H1 (cell line): ENCODE results near the gene ENO3. TPM values are rescaled to one million over a fixed set of nuclear protein-coding genes. Genes with fewer than 3 reads are reported as not detected.

Experiments
- BACH1 ChIP-seq: IDR thresholded peaks from 2 replicates; pipeline ENCODE4 v1.6.1; 2012; ENCODE audit warnings: low read length, improper control_type of control experiment
- BCL11A ChIP-seq, 2 experiments: IDR thresholded peaks; one replicate each; pipeline ENCODE4 v1.6.1; 2011; ENCODE audit warnings: low read depth in 2 of 2, low read length in 2 of 2, mild to moderate bottlenecking in 2 of 2
- CREB1 ChIP-seq: IDR thresholded peaks from 2 replicates; pipeline ENCODE4 v1.6.1; 2012; ENCODE audit warnings: inconsistent platforms
- CTBP2 ChIP-seq: IDR thresholded peaks from 2 replicates; pipeline ENCODE4 v1.7.0; 2011; ENCODE audit warnings: borderline replicate concordance, mild to moderate bottlenecking, moderate library complexity, mixed read lengths, low read length; ENCODE audit not compliant: insufficient read depth, insufficient read length
- E2F6 ChIP-seq: IDR thresholded peaks from 2 replicates; pipeline ENCODE4 v1.6.1; 2012; ENCODE audit warnings: inconsistent platforms
- EP300 ChIP-seq, 2 experiments: IDR thresholded peaks; 1 replicate in 1 of 2; 2 replicates in 1 of 2; pipeline ENCODE4 v1.6.1; 2011 to 2012; ENCODE audit warnings: low read depth in 2 of 2, low read length in 2 of 2, mild to moderate bottlenecking in 2 of 2, borderline replicate concordance in 1 of 2, inconsistent platforms in 1 of 2, moderate library complexity in 1 of 2
- HDAC2 ChIP-seq, 2 experiments: fragments of 300-600 bp in 1 of 2; sonication (generic) in 1 of 2; IDR thresholded peaks; 2 replicates each; pipeline ENCODE4 v1.6.1; 2011 to 2012; ENCODE audit warnings: low read depth in 2 of 2, low read length in 2 of 2, mild to moderate bottlenecking in 2 of 2, moderate library complexity in 2 of 2, borderline replicate concordance in 1 of 2, inconsistent platforms in 1 of 2
- JUND ChIP-seq: IDR thresholded peaks from 2 replicates; pipeline ENCODE4 v1.6.1; 2011; ENCODE audit warnings: mild to moderate bottlenecking, improper control_type of control experiment, low read length
- KDM1A ChIP-seq: fragments of 200-600, 300-600 bp; sonication (generic); IDR thresholded peaks from 2 replicates; pipeline ENCODE4 v1.7.1; 2016; ENCODE audit warnings: mild to moderate bottlenecking, low read length, borderline replicate concordance
- KDM5A ChIP-seq: fragments of 200-600 bp; IDR thresholded peaks from 2 replicates; pipeline ENCODE4 v1.7.1; 2012; ENCODE audit warnings: mild to moderate bottlenecking, low read length, inconsistent platforms, mixed read lengths
- MAFK ChIP-seq: IDR thresholded peaks from 2 replicates; pipeline ENCODE4 v1.6.1; 2012; ENCODE audit warnings: low read depth, mild to moderate bottlenecking, improper control_type of control experiment, low read length
- POU5F1 ChIP-seq: IDR thresholded peaks from 2 replicates; pipeline ENCODE4 v1.6.1; 2011; ENCODE audit warnings: low read depth, mild to moderate bottlenecking, low read length, moderate library complexity
- RBBP5 ChIP-seq: IDR thresholded peaks from 2 replicates; pipeline ENCODE4 v1.7.1; 2012; ENCODE audit warnings: low read depth, mild to moderate bottlenecking, inconsistent platforms, low read length, moderate library complexity, borderline replicate concordance
- RFX5 ChIP-seq: IDR thresholded peaks from 2 replicates; pipeline ENCODE4 v1.6.1; 2011; ENCODE audit warnings: low read depth, low read length, improper control_type of control experiment, borderline replicate concordance
- SAP30 ChIP-seq: fragments of 300-600 bp; sonication (generic); IDR thresholded peaks from 2 replicates; pipeline ENCODE4 v1.7.1; 2012; ENCODE audit warnings: low read length, moderate library complexity, mild to moderate bottlenecking, inconsistent platforms; ENCODE audit not compliant: insufficient read depth, insufficient replicate concordance
- SIN3A ChIP-seq, 2 experiments: IDR thresholded peaks in 1 of 2; conservative IDR thresholded peaks in 1 of 2; 2 replicates each; pipeline ENCODE4 v1.6.1; 2011 to 2012; ENCODE audit warnings: low read length in 2 of 2, improper control_type of control experiment in 1 of 2, low read depth in 1 of 2, mild to moderate bottlenecking in 1 of 2
- SIRT6 ChIP-seq: IDR thresholded peaks from one replicate; pipeline ENCODE4 v1.7.1; 2012; ENCODE audit warnings: low read length, inconsistent platforms
- SP2 ChIP-seq: IDR thresholded peaks from 2 replicates; pipeline ENCODE4 v1.6.1; 2012; ENCODE audit warnings: mild to moderate bottlenecking, low read length, inconsistent platforms
- SP4 ChIP-seq: IDR thresholded peaks from 2 replicates; pipeline ENCODE4 v1.6.1; 2012; ENCODE audit warnings: low read length, inconsistent platforms
- SRF ChIP-seq: IDR thresholded peaks from 2 replicates; pipeline ENCODE4 v1.6.1; 2011; ENCODE audit warnings: mild to moderate bottlenecking, low read depth, low read length, moderate library complexity
- TBP ChIP-seq: IDR thresholded peaks from 2 replicates; pipeline ENCODE4 v1.6.1; 2011; ENCODE audit warnings: low read depth, low read length, improper control_type of control experiment
- TEAD4 ChIP-seq: IDR thresholded peaks from 2 replicates; pipeline ENCODE4 v1.6.1; 2012; ENCODE audit warnings: low read depth, low read length, inconsistent platforms, mixed read lengths
- ZNF274 ChIP-seq: IDR thresholded peaks from 2 replicates; pipeline ENCODE4 v1.7.0; 2012; ENCODE audit warnings: low read length, borderline replicate concordance; ENCODE audit errors: extremely low read depth
- polyA plus RNA-seq, 7 experiments: library from polyadenylated mRNA; depleted of rRNA in 3 of 7; stranded (reverse) in 5 of 7; unstranded in 2 of 7; fragments of >200 nt in 5 of 7; fragments of 200-250 nt in 2 of 7; gene quantifications; 1 replicate in 5 of 7; 2 replicates in 1 of 7; 4 replicates in 1 of 7; pipeline versions ENCODE4 v1.2.1 to v1.2.3, GENCODE V29; 2011 to 2013; ENCODE audit warnings: missing spikeins in 2 of 7, mixed read lengths in 2 of 7
- total RNA-seq: library from RNA; stranded (reverse); fragmentation: NEBNext Ultra II Directional; extraction: Animal tissue kit (Norgen Biotek cat#: 25700); gene quantifications from 2 replicates; pipeline ENCODE4 v1.2.1, GENCODE V29; 2021

The ENO3 gene
- total and polyA plus RNA-seq, 2 of the 8 experiments (the other 6 are each of a cell fraction or from before 2014, with no cell fraction given): 25.0 to 25.7 TPM

- TF ChIP-seq E2F6 (peak; percentile 52), JUND (no peak), SAP30 (peak; percentile 81), SP4 (no peak), EP300 (IDR thresholded peaks at IDR 0.05; ENCODE audit: borderline replicate concordance in 1 of 2, low read depth in 2 of 2, low read length in 2 of 2) (peak in 1 of 2 experiments; percentile 28; a peak in 1 of 3 replicates), TEAD4 (peak; percentile 64; the same call in 1 of the 2 replicates), HDAC2 (IDR thresholded peaks at IDR 0.05; ENCODE audit: borderline replicate concordance in 1 of 2, low read depth in 2 of 2, low read length in 2 of 2) (no peak; a peak in 1 of 4 replicates), CTBP2 (no peak), MAFK (no peak), BCL11A (IDR thresholded peaks at IDR 0.05; ENCODE audit: low read depth in 2 of 2, low read length in 2 of 2) (no peak), RFX5 (no peak), SIN3A (conservative IDR thresholded peaks at IDR 0.05 in 1 of 2, IDR thresholded peaks at IDR 0.05 in 1 of 2; ENCODE audit: low read depth in 1 of 2, low read length in 2 of 2) (peak; percentile 33 to 78; a peak in 3 of 4 replicates), SIRT6 (no peak), BACH1 (no peak), KDM1A (no peak), TBP (peak; percentile 69), CREB1 (no peak), KDM5A (peak; percentile 65), RBBP5 (peak; percentile 11; the same call in 1 of the 2 replicates), POU5F1 (no peak), SP2 (peak; percentile 3; the same call in 1 of the 2 replicates), ZNF274 (no peak), SRF (peak; percentile 43; the same call in 1 of the 2 replicates)
Measured at GRCh38 chr17:4967539-4968485, 16.9 kb downstream of the ENO3 start, which contains the start of gene SPAG7 (continued).
